ENCODE results near the gene SHANK3.

GRCh38 chr22:50672041-50672440 is 582 bp upstream of the SHANK3 start:
- TF ChIP-seq CTCF (tag by site-specific recombination; IDR thresholded peaks at IDR 0.05) (no peak), ZBTB8A (tag by site-specific recombination; IDR thresholded peaks at IDR 0.05) (no peak), ZBTB21 (tag by site-specific recombination; IDR thresholded peaks at IDR 0.05) (no peak), ATF2 (tag by site-specific recombination; IDR thresholded peaks at IDR 0.05; ENCODE audit: low read depth) (no peak), ZNF488 (tag by site-specific recombination; IDR thresholded peaks at IDR 0.05) (no peak), HIC1 (tag by site-specific recombination; IDR thresholded peaks at IDR 0.05) (no peak), YY1 (tag by site-specific recombination; IDR thresholded peaks at IDR 0.05) (no peak), ZNF549 (tag by site-specific recombination; IDR thresholded peaks at IDR 0.05) (no peak), ZNF248 (tag by site-specific recombination; IDR thresholded peaks at IDR 0.05) (no peak), ZNF311 (tag by site-specific recombination; IDR thresholded peaks at IDR 0.05; ENCODE audit: borderline replicate concordance) (no peak)
